Uterus (tissue), 2 donors: Measurements from ENCODE around the gene CEP83.

Experiments
- CTCF ChIP-seq, 4 experiments: fragments of 200-600 bp in 2 of 4; fragments of 450-650 bp in 2 of 4; sonication (generic) in 2 of 4; IDR thresholded peaks; one replicate each; pipeline ENCODE4 v1.5.1; 2016 to 2019; ENCODE audit warnings: antibody characterized with exemption in 4 of 4, mild to moderate bottlenecking in 2 of 4, moderate library complexity in 1 of 4
- POLR2A ChIP-seq, 2 donors: fragments of 450-650 bp; IDR thresholded peaks; one replicate each; pipeline ENCODE4 v1.6.1; 2016; ENCODE audit warnings: antibody characterized with exemption in 2 of 2, mild to moderate bottlenecking in 1 of 2, moderate library complexity in 1 of 2

- TF ChIP-seq POLR2A (IDR thresholded peaks at IDR 0.05) = no peak
- no peak for TF ChIP-seq CTCF (IDR thresholded peaks at IDR 0.05)
Measured at GRCh38 chr12:94372461-94372860, 87.2 kb downstream of the CEP83 start.
